OCI-LY7 (cell line): ENCODE results near the gene PIGC. TPM values are rescaled to one million over a fixed set of nuclear protein-coding genes. Genes with fewer than 3 reads are reported as not detected.

Source experiments
- BruUV-seq: library from RNA; stranded (reverse); fragments of 400-500 nt; replicated peaks from 2 replicates; lab custom pipeline; 2021; lab: Mats Ljungman, UMichigan
- CTCF ChIA-PET: fragments of 300-600 bp; sonication (Branson Sonifier 250); formaldehyde crosslinking; loops from one replicate; lab custom pipeline; 2022; ENCODE audit warnings: antibody characterized with exemption; ENCODE audit not compliant: unreplicated experiment; lab: Charles Lee
- POLR2A ChIA-PET: fragments of 300-600 bp; sonication (Branson Sonifier 250); formaldehyde crosslinking; loops from one replicate; lab custom pipeline; 2022; ENCODE audit warnings: antibody characterized with exemption; lab: Charles Lee
- DNase-seq: peaks from one replicate; pipeline ENCODE4 v3.0.0-alpha.2; 2015; ENCODE audit warnings: low spot score
- H2AFZ ChIP-seq: fragments of 200-600 bp; sonication (generic), shearing (Covaris generic); 2 replicates; pipeline ENCODE4 v1.6.1; 2014; ENCODE audit warnings: mild to moderate bottlenecking, antibody characterized with exemption, low read length, moderate library complexity
- H3K27ac ChIP-seq: fragments of 200-600 bp; sonication (generic); 2 replicates; pipeline ENCODE4 v1.5.1; 2014; ENCODE audit warnings: mixed run types, low read depth, mild to moderate bottlenecking, moderate library complexity, low read length, inconsistent platforms; ENCODE audit not compliant: poor library complexity, severe bottlenecking
- H3K36me3 ChIP-seq: fragments of 200-600 bp; sonication (generic); 2 replicates; pipeline ENCODE4 v1.6.1; 2014; ENCODE audit warnings: mild to moderate bottlenecking, antibody characterized with exemption, low read length, moderate library complexity, mixed read lengths; ENCODE audit not compliant: insufficient read depth
- H3K4me1 ChIP-seq: fragments of 200-600 bp; sonication (generic); 2 replicates; pipeline ENCODE4 v1.5.1; 2014; ENCODE audit warnings: mild to moderate bottlenecking, low read length; ENCODE audit not compliant: insufficient read depth, poor library complexity, severe bottlenecking
- H3K4me2 ChIP-seq: fragments of 200-600 bp; sonication (generic); 2 replicates; pipeline ENCODE4 v1.6.1; 2014; ENCODE audit warnings: mild to moderate bottlenecking, low read length
- H3K4me3 ChIP-seq: fragments of 200-600 bp; sonication (generic); 2 replicates; pipeline ENCODE4 v1.5.1; 2014; ENCODE audit warnings: mild to moderate bottlenecking, low read depth, low read length; ENCODE audit not compliant: poor library complexity, severe bottlenecking
- H3K79me2 ChIP-seq: fragments of 200-600 bp; sonication (generic); 2 replicates; pipeline ENCODE4 v1.6.1; 2016; ENCODE audit warnings: low read depth, mild to moderate bottlenecking, low read length, moderate library complexity, mixed read lengths; ENCODE audit not compliant: insufficient read depth
- H3K9me2 ChIP-seq: fragments of 200-600 bp; sonication (generic); 2 replicates; pipeline ENCODE4 v1.6.1; 2016; ENCODE audit warnings: mild to moderate bottlenecking, low read length, mixed read lengths; ENCODE audit not compliant: insufficient read depth
- H3K9me3 ChIP-seq: fragments of 200-600 bp; sonication (generic); 2 replicates; pipeline ENCODE4 v1.6.1; 2014; ENCODE audit warnings: mild to moderate bottlenecking, mixed run types, low read length, mixed read lengths
- H4K20me1 ChIP-seq: fragments of 200-600 bp; sonication (generic); 2 replicates; pipeline ENCODE4 v1.6.1; 2014; ENCODE audit warnings: mild to moderate bottlenecking, antibody characterized with exemption, low read length, moderate library complexity, mixed read lengths; ENCODE audit not compliant: insufficient read depth
- CTCF ChIP-seq: fragments of 200-600 bp; sonication (generic); conservative IDR thresholded peaks from 2 replicates; pipeline ENCODE4 v1.5.1; 2014; ENCODE audit warnings: mild to moderate bottlenecking, antibody characterized with exemption, low read length, moderate library complexity, mixed read lengths
- EZH2phosphoT487 ChIP-seq: fragments of 200-600 bp; sonication (generic); IDR thresholded peaks from 2 replicates; pipeline ENCODE4 v1.6.1; 2018; ENCODE audit warnings: low read depth, borderline replicate concordance, mild to moderate bottlenecking, mixed run types, antibody characterized with exemption, low read length, moderate library complexity, mixed read lengths
- intact Hi-C: fragments of 100-400 bp; cut with micrococcal nuclease; formaldehyde crosslinking; loops from one replicate; pipeline ENCODE4 v1.10.0; 2022; ENCODE audit not compliant: unreplicated experiment
- total RNA-seq, 2 experiments: library from RNA; depleted of rRNA in 1 of 2; stranded (reverse); fragments of >200 nt in 1 of 2; shearing (Covaris generic) in 1 of 2; gene quantifications; 2 replicates each; pipeline ENCODE4 v1.2.3, GENCODE V29; 2014 to 2022

The PIGC gene
- total RNA-seq, 2 experiments from 2014 or later = 15.4 to 18.4 TPM

GRCh38 chr1:172408958-172409357, 34.9 kb downstream of the PIGC start:
- Histone ChIP-seq H3K4me2 (no peak overlapping the region), H3K36me3 (no peaks in the 10 kb centered on the region), H3K4me3 (no peak overlapping the region), H3K27ac (no peak overlapping the region), H3K79me2 (no peaks in the 10 kb centered on the region), H4K20me1 (no peaks in the 10 kb centered on the region), H2AFZ (no peak overlapping the region), H3K4me1 (no peaks in the 10 kb centered on the region), H3K9me2 (peaks cover 4% of the 10 kb centered on the region; the same call in 1 of the 2 replicates), H3K9me3 (no peaks in the 10 kb centered on the region)
- intact Hi-C loops = no loop called here
- no peak for TF ChIP-seq EZH2phosphoT487
- no peak for TF ChIP-seq CTCF
- ChIA-PET POLR2A (no interaction called here), CTCF (no interaction called here)
- no TSS peak for BruUV-seq
- no peak for DNase-seq

GRCh38 chr1:172406968-172407367, 36.9 kb downstream of the PIGC start:
- H3K4me1 ChIP-seq = no peaks in the 10 kb centered on the region
- no peak for DNase-seq
- ChIA-PET CTCF (no interaction called here), POLR2A (interaction anchor here (1.0 kb wide), 1 partner anchor 10 kb away, joined by 3 read pairs; no protein-coding TSS in a partner anchor)
- H4K20me1 ChIP-seq = no peaks in the 10 kb centered on the region
- no peak overlapping the region for H2AFZ ChIP-seq
- H3K79me2 ChIP-seq = no peaks in the 10 kb centered on the region
- H3K4me3 ChIP-seq = no peak overlapping the region
- no peak overlapping the region for H3K27ac ChIP-seq
- 0 out of 2 replicates have a peak, but pooled peaks cover 4% of the 10 kb centered on the region for H3K9me2 ChIP-seq
- TF ChIP-seq EZH2phosphoT487 = no peak
- no peak for TF ChIP-seq CTCF
- H3K36me3 ChIP-seq = no peaks in the 10 kb centered on the region
- BruUV-seq = no TSS peak
- intact Hi-C loops = no loop called here
- H3K4me2 ChIP-seq = no peak overlapping the region
- no peaks in the 10 kb centered on the region for H3K9me3 ChIP-seq

GRCh38 chr1:172405912-172406311, 38.0 kb downstream of the PIGC start:
- Histone ChIP-seq H3K9me3 (no peaks in the 10 kb centered on the region), H3K79me2 (no peaks in the 10 kb centered on the region), H3K4me3 (no peak overlapping the region), H3K27ac (no peak overlapping the region), H4K20me1 (no peaks in the 10 kb centered on the region), H3K4me2 (no peak overlapping the region), H3K4me1 (no peaks in the 10 kb centered on the region), H2AFZ (no peak overlapping the region), H3K9me2 (0 out of 2 replicates have a peak, but pooled peaks cover 4% of the 10 kb centered on the region), H3K36me3 (no peaks in the 10 kb centered on the region)
- no TSS peak for BruUV-seq
- CTCF ChIA-PET = no interaction called here
- POLR2A ChIA-PET = interaction anchor here (0.6 kb wide), 1 partner anchor 46 kb away, joined by 3 read pairs; no protein-coding TSS in a partner anchor
- no peak for DNase-seq
- TF ChIP-seq EZH2phosphoT487 (no peak), CTCF (no peak)
- intact Hi-C loops = no loop called here
